Mesendoderm (in vitro differentiated cells): ENCODE results near the gene PRR36. TPM values are rescaled to one million over a fixed set of nuclear protein-coding genes. Genes with fewer than 3 reads are reported as not detected.

ENCODE experiments used
- DNase-seq: peaks from one replicate; pipeline ENCODE4 v3.0.0; 2013
- H2AK5ac ChIP-seq: 2 replicates; pipeline ENCODE4 v1.6.1; 2013; ENCODE audit warnings: low read length, inconsistent platforms
- H2BK120ac ChIP-seq: 2 replicates; pipeline ENCODE4 v1.6.1; 2013; ENCODE audit warnings: low read depth, mild to moderate bottlenecking, low read length, moderate library complexity, mixed read lengths
- H2BK15ac ChIP-seq: replicated peaks from 2 replicates; pipeline ENCODE4 v1.6.1; 2013; ENCODE audit warnings: low read depth, mild to moderate bottlenecking, moderate library complexity
- H2BK5ac ChIP-seq: 2 replicates; pipeline ENCODE4 v1.6.1; 2013; ENCODE audit warnings: low read length, inconsistent platforms
- H3K18ac ChIP-seq: 2 replicates; pipeline ENCODE4 v1.6.1; 2013; ENCODE audit warnings: mild to moderate bottlenecking, low read length, mixed read lengths
- H3K23ac ChIP-seq: one replicate; pipeline ENCODE4 v1.6.1; 2013; ENCODE audit warnings: low read length
- H3K27ac ChIP-seq: 2 replicates; pipeline ENCODE4 v1.5.1; 2013; ENCODE audit warnings: low read depth, mild to moderate bottlenecking, inconsistent platforms, low read length, moderate library complexity
- H3K27me3 ChIP-seq: 2 replicates; pipeline ENCODE4 v1.6.1; 2013; ENCODE audit warnings: low read length, control low read depth, mild to moderate bottlenecking, inconsistent platforms; ENCODE audit not compliant: insufficient read depth, poor library complexity
- H3K36me3 ChIP-seq: 2 replicates; pipeline ENCODE4 v1.6.1; 2013; ENCODE audit warnings: low read length, inconsistent platforms; ENCODE audit not compliant: control insufficient read depth, insufficient read depth
- H3K4ac ChIP-seq: one replicate; pipeline ENCODE4 v1.6.1; 2013; ENCODE audit warnings: low read depth, mild to moderate bottlenecking, low read length, moderate library complexity
- H3K4me1 ChIP-seq: 2 replicates; pipeline ENCODE4 v1.6.1; 2013; ENCODE audit warnings: low read depth, low read length, inconsistent platforms; ENCODE audit not compliant: control insufficient read depth
- H3K4me2 ChIP-seq: 2 replicates; pipeline ENCODE4 v1.6.1; 2013; ENCODE audit warnings: low read length
- H3K4me3 ChIP-seq: 2 replicates; pipeline ENCODE4 v1.5.1; 2013; ENCODE audit warnings: mild to moderate bottlenecking, low read length
- H3K56ac ChIP-seq: one replicate; pipeline ENCODE4 v1.6.1; 2013; ENCODE audit warnings: low read length
- H3K79me1 ChIP-seq: 2 replicates; pipeline ENCODE4 v1.6.1; 2013; ENCODE audit warnings: low read length, inconsistent platforms
- H3K79me2 ChIP-seq: 2 replicates; pipeline ENCODE4 v1.6.1; 2013; ENCODE audit warnings: mild to moderate bottlenecking, low read length; ENCODE audit not compliant: control insufficient read depth, insufficient read depth
- H3K9ac ChIP-seq: 2 replicates; pipeline ENCODE4 v1.6.1; 2013; ENCODE audit warnings: low read length, inconsistent platforms
- H4K5ac ChIP-seq: one replicate; pipeline ENCODE4 v1.6.1; 2013; ENCODE audit warnings: low read length
- H4K8ac ChIP-seq: one replicate; pipeline ENCODE4 v1.6.1; 2013; ENCODE audit warnings: low read depth, mild to moderate bottlenecking, control low read depth, low read length, moderate library complexity
- WGBS: extraction: QIAGEN DNeasy Blood & Tissue Kit; methylation state at CpG from one replicate; pipeline ENCODE4 v1.1.7; 2013; ENCODE audit warnings: low lambda C conversion rate, missing lambda C conversion rate; ENCODE audit not compliant: insufficient coverage; ENCODE audit errors: extremely low coverage; 5-methylcytosine and 5-hydroxymethylcytosine counted together
- polyA plus RNA-seq, 2 experiments: library from polyadenylated mRNA; stranded (reverse); fragments of 200-250 nt; gene quantifications; one replicate each; pipeline ENCODE4 v1.2.3, GENCODE V29; 2013

PRR36 gene
- polyA plus RNA-seq (2013, experiment 1 of 2) = 4.7 TPM
- 4.6 TPM for polyA plus RNA-seq (2013, experiment 2 of 2)

DNA sequence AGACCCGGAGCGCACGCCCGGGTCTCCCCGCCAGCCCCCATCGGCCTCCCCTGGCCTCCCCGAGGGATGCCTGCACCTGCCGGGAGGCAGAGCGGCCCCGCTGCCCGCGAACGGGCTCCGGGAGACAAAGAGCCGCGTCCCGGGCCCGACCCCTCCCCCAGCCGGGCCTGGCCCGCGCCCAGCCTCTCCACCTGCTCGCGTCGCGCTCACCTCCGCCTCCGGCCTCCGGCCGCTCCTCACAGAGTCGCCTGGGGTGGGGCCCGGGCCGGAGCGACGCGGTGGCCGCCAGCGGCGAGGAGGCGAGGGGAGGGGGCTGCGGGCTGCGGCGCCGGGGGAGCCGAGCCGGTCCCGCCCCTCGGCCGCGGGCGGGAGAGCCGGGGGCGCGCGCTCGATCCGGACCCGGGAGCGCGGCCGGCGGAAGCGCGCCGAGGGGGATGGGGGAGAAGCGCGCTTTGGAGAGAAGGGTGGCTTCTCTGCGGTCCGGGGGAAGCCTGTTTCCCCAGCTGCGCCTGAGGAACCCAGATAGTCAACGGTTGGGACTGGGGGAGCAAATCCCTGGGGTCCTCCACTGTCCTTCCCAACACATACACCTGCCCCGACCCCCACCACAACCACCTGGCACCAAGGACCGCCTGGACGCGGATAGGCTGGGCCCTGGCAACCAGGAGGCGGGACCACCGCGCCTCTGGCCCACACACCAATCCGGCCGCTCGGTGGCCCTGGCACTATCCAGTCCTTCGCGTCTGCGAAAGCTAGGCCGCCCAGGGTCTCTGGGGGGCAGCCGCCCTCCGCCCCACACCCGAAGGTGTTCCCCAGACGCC lies at the start of gene PRR36:
Gene PRR36, minus strand, starts transcription at position 315 of the 821 bp plus-strand sequence. CDS start 701 bp downstream, outside the sequence.
- Histone ChIP-seq H3K79me2 (no peaks in the 10 kb centered on the region), H3K18ac (peak within 1 kb of the TSS; percentile 22), H3K4me3 (peak within 1 kb of the TSS; percentile 38), H3K23ac (no peak within 1 kb of the TSS), H3K56ac (peak within 1 kb of the TSS; percentile 49), H2AK5ac (no peak within 1 kb of the TSS), H2BK120ac (no peak within 1 kb of the TSS), H4K8ac (no peak within 1 kb of the TSS), H3K4me1 (no peaks in the 10 kb centered on the region), H3K27me3 (peaks cover 7% of the 10 kb centered on the region), H3K4me2 (peak within 1 kb of the TSS; percentile 73), H3K36me3 (no peaks in the 10 kb centered on the region), H3K9ac (no peak within 1 kb of the TSS), H3K79me1 (no peaks in the 10 kb centered on the region), H4K5ac (no peak within 1 kb of the TSS), H3K4ac (no peak within 1 kb of the TSS), H2BK5ac (no peak within 1 kb of the TSS), H3K27ac (no peak within 1 kb of the TSS), H2BK15ac (no peak within 1 kb of the TSS)
- peak; percentile 71 for DNase-seq
- WGBS = no CpG with 5 or more reads among the region's 88 CpGs

DNA sequence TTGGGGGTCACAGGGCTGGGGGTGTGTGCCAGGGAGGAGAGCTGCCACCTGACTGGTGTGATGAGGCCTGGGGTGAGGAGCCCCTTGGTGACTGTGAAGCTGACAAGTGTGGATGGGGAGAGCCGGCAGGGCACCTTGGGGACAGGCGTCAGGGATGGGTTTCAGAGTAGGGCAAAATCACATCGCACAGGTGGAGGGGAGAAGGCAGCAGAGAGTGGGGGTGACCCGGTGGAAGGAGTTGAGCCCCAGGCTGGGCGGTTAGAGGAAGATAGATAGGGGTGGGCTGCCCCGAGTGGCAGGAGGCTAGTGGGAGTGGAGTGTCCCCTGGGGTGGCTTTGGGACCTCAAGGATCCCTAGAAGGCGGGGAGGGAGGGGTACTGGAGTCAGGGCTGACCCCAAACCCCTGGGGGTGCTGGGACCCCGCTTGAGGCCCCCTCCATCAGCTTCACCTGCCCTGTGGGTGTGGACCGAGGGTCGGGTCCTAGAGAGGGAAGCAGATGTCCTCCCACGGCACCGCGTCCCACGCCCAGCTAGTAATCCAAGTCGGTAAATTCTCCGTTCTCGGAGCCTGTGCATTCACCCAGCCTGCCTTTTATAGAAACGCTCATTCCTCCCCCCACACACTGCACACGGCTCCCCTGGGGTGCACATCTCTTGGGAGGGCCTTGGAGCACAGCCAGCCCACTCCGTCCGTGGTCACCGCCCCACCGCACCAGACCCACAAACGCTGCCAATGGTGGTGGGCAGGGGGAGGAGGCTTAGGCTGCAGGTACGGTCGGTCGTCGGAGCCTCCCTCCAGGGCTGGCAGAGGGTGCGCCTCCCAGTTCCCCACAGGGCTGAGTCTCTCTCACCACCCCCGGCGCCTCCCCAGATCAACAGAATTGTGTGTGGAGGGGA lies 49.4 kb upstream of the PRR36 start:
- Histone ChIP-seq H3K79me1 (no peaks in the 10 kb centered on the region), H3K4ac (no peak overlapping the region), H2BK120ac (no peak overlapping the region), H2AK5ac (no peak overlapping the region), H3K9ac (no peak overlapping the region), H3K27me3 (no peaks in the 10 kb centered on the region), H3K56ac (no peak overlapping the region), H2BK15ac (no peak overlapping the region), H3K23ac (no peak overlapping the region), H4K5ac (no peak overlapping the region), H2BK5ac (no peak overlapping the region), H3K4me1 (peaks cover 2% of the 10 kb centered on the region), H3K4me3 (no peak overlapping the region), H3K27ac (no peak overlapping the region), H3K18ac (no peak overlapping the region), H3K79me2 (no peaks in the 10 kb centered on the region), H4K8ac (no peak overlapping the region), H3K36me3 (no peaks in the 10 kb centered on the region), H3K4me2 (no peak overlapping the region)
- no CpG with 5 or more reads among the region's 31 CpGs for WGBS
- DNase-seq = no peak

DNA sequence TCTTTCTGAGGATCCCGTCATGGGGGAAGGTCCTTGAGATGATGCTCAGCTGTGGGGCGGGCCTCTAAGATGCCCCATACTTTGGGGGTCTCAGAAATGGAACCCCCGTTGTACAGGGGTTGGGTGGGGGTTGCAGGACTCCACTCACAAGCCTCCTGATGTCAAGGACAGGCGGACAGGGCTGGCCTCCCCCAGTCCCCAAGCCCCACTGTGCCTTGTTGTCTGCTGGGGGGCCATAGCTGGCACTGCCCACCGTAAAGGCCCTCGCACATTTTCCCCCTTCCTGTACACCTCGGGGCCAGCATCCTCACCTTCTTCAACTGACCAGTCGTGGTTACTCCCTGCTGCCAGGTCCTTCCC lies 48.6 kb upstream of the PRR36 start:
- Histone ChIP-seq H3K9ac (no peak overlapping the region), H3K56ac (no peak overlapping the region), H3K4me2 (no peak overlapping the region), H3K4ac (no peak overlapping the region), H2BK15ac (no peak overlapping the region), H3K79me2 (no peaks in the 10 kb centered on the region), H3K4me3 (no peak overlapping the region), H3K4me1 (peaks cover 2% of the 10 kb centered on the region), H4K8ac (no peak overlapping the region), H2AK5ac (no peak overlapping the region), H3K36me3 (no peaks in the 10 kb centered on the region), H2BK120ac (no peak overlapping the region), H3K27ac (no peak overlapping the region), H3K27me3 (no peaks in the 10 kb centered on the region), H3K18ac (no peak overlapping the region), H3K79me1 (no peaks in the 10 kb centered on the region), H3K23ac (no peak overlapping the region), H4K5ac (no peak overlapping the region), H2BK5ac (no peak overlapping the region)
- no peak for DNase-seq
- no CpG with 5 or more reads among the region's 8 CpGs for WGBS

DNA sequence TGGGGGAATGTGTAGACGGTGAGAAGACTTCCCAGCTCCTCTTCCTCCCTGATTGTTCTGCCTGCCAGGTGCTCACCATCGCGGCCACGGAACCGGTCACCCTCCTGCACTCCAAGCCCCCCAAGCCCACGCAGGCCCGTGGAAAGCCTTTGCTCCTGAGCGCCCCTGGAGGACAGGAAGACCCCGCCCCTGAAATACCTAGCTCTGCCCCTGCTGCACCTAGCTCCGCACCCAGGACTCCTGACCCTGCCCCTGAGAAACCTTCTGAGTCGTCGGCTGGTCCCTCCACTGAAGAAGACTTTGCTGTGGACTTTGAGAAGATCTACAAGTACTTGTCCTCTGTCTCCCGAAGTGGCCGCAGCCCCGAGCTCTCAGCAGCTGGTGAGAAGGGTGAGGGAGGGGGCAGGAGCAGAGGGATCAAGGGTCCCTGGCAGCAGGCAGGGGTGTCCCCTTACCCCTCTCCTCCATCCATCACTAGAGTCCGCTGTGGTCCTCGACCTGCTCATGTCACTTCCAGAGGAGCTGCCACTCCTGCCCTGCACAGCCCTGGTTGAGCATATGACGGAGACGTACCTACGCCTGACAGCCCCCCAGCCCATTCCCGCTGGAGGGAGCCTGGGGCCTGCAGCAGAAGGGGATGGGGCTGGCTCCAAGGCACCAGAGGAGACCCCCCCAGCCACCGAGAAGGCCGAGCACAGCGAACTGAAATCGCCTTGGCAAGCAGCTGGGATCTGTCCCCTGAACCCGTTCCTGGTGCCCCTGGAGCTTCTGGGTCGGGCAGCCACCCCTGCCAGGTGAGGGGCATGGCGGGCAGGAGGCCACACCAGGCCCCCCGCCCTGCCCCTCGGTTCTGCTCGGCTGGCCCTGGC lies 48.0 kb upstream of the PRR36 start:
- Histone ChIP-seq H3K79me1 (no peaks in the 10 kb centered on the region), H3K4me1 (peaks cover 2% of the 10 kb centered on the region), H3K4ac (no peak overlapping the region)

DNA sequence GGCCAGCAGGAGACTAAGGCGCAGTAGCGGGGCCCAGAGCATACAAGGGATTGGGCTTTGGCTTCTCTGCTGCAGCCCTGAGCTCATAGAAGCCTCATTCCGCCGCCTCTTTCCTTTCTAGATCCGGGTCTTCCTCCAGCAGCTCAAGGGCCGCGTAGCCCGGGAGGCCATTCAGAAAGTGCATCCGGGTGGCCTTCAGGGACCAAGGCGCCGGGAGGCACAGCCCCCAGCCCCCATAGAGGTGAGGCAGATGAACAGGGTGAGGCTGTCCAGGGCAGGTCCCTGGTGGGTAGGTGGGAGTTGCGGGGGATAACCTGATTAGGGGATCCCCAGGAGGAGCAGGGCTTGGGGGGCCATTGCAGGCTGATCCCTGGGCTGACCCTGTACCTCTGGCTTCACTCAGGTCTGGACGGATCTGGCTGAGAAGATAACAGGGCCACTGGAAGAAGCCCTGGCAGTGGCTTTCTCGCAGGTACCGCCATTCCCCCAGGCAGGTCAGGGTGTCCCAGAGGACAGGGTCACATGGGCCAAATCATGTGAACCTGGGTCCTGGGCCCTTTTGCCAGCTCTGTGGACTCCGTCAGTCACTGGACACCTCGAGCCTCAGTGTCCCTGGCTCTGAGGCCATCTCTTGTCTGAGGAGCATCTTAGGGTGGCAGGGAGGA lies 47.2 kb upstream of the PRR36 start:
- DNase-seq = no peak
- Histone ChIP-seq H3K27ac (peak overlapping the region; percentile 11), H3K23ac (no peak overlapping the region), H2BK15ac (no peak overlapping the region), H3K79me2 (no peaks in the 10 kb centered on the region), H2BK5ac (no peak overlapping the region), H3K4me3 (no peak overlapping the region), H3K27me3 (peaks cover 9% of the 10 kb centered on the region), H3K4me1 (peaks cover 2% of the 10 kb centered on the region), H3K9ac (peak overlapping the region; percentile 48), H3K4me2 (peak overlapping the region; percentile 43), H4K5ac (no peak overlapping the region), H3K56ac (peak overlapping the region; percentile 63), H3K79me1 (no peaks in the 10 kb centered on the region), H3K4ac (no peak overlapping the region), H2BK120ac (no peak overlapping the region), H4K8ac (no peak overlapping the region), H3K36me3 (no peaks in the 10 kb centered on the region), H2AK5ac (no peak overlapping the region), H3K18ac (no peak overlapping the region)
- no CpG with 5 or more reads among the region's 17 CpGs for whole genome bisulfite sequencing

More for the DNA sequence above, 48.0 kb upstream of the PRR36 start:
- Histone ChIP-seq H3K27ac (no peak overlapping the region), H3K36me3 (no peaks in the 10 kb centered on the region), H3K18ac (no peak overlapping the region), H4K8ac (no peak overlapping the region), H3K4me2 (no peak overlapping the region), H3K27me3 (peaks cover 1% of the 10 kb centered on the region), H3K56ac (no peak overlapping the region), H3K4me3 (no peak overlapping the region), H4K5ac (no peak overlapping the region), H3K79me2 (no peaks in the 10 kb centered on the region), H2BK120ac (no peak overlapping the region), H2BK15ac (no peak overlapping the region), H2BK5ac (no peak overlapping the region), H2AK5ac (no peak overlapping the region), H3K23ac (no peak overlapping the region), H3K9ac (no peak overlapping the region)
- WGBS = no CpG with 5 or more reads among the region's 31 CpGs
- no peak for DNase-seq
